Measurements from ENCODE around the gene DSP. TPM values are rescaled to one million over a fixed set of nuclear protein-coding genes. Genes with fewer than 3 reads are reported as not detected.

DSP gene
- total and polyA plus RNA-seq, 2 experiments from 2014 or later: 16.8 to 43.7 TPM

- Histone ChIP-seq H4K20me1 (replicated peaks; ENCODE audit: insufficient read depth) (no peaks in the 10 kb centered on the region; the same call in 1 of the 2 replicates), H3K36me3 (ENCODE audit: insufficient read depth) (no peaks in the 10 kb centered on the region; the same call in 1 of the 2 replicates), H3K4me3 (no peak overlapping the region), H3F3A (replicated peaks; ENCODE audit: low read depth) (no peaks in the 10 kb centered on the region), H3K4me2 (no peak overlapping the region), H3K79me2 (replicated peaks; ENCODE audit: insufficient read depth) (no peaks in the 10 kb centered on the region; the same call in 1 of the 2 replicates), H3K4me1 (ENCODE audit: insufficient read depth) (no peaks in the 10 kb centered on the region), H3K27me3 (ENCODE audit: insufficient read depth) (no peaks in the 10 kb centered on the region), H3K27ac (ENCODE audit: low read depth) (no peak overlapping the region), H3K9me2 (ENCODE audit: insufficient read depth) (no peaks in the 10 kb centered on the region), H2AFZ (no peak overlapping the region)
- DNase-seq (ENCODE audit: low spot score) (no peak), ATAC-seq (no peak)
- Mint-ChIP-seq H3K4me1 (peaks cover 7% of the 10 kb centered on the region; the same call in 2 of the 3 replicates), H3K36me3 (ENCODE audit: low read depth) (peaks cover 26% of the 10 kb centered on the region; the same call in 2 of the 3 replicates), H3K9me3 (no peaks in the 10 kb centered on the region), H3K4me3 (no peak overlapping the region), H3K27me3 (ENCODE audit: insufficient read depth, low read depth, poor library complexity) (no peaks in the 10 kb centered on the region), H3K27ac (no peak overlapping the region)
- no peak for TF ChIP-seq JUNB (IDR thresholded peaks at IDR 0.05; ENCODE audit: unreplicated experiment)
- no peak for TF ChIP-seq STAT1 (IDR thresholded peaks at IDR 0.05; ENCODE audit: unreplicated experiment)
- TF ChIP-seq ZNF462 (CRISPR knock-in tag; IDR thresholded peaks at IDR 0.05): no peak
- TF ChIP-seq ZNF114 (CRISPR knock-in tag; IDR thresholded peaks at IDR 0.05): no peak
- TF ChIP-seq EZH2 (IDR thresholded peaks at IDR 0.05; ENCODE audit: low read depth, unreplicated experiment): no peak
- no peak for TF ChIP-seq ETS1 (IDR thresholded peaks at IDR 0.05)
- no peak for TF ChIP-seq POLR2AphosphoS5 (IDR thresholded peaks at IDR 0.05; ENCODE audit: low read depth)
- TF ChIP-seq EZH2phosphoT487 (IDR thresholded peaks at IDR 0.05; ENCODE audit: unreplicated experiment): no peak
- no peak for TF ChIP-seq REST (IDR thresholded peaks at IDR 0.05; ENCODE audit: unreplicated experiment)
- no peak for TF ChIP-seq CTCF (conservative IDR thresholded peaks at IDR 0.05; ENCODE audit: low read depth in 2 of 2)
- TF ChIP-seq NANOG (IDR thresholded peaks at IDR 0.05; ENCODE audit: borderline replicate concordance): no peak
- no peak for TF ChIP-seq ZNF331 (CRISPR knock-in tag; IDR thresholded peaks at IDR 0.05; ENCODE audit: low read depth)
- no peak for TF ChIP-seq CREB1 (CRISPR knock-in tag; IDR thresholded peaks at IDR 0.05; ENCODE audit: low read depth)
Measured at GRCh38 chr6:7557652-7558051, 16.2 kb downstream of the DSP start.

Measured in GM23338 (cell line).